ENCODE data around the gene SLC45A1.

SLC45A1 gene

GRCh38 chr1:8303876-8304275 lies 14.0 kb upstream of the SLC45A1 start:
- H2AFZ ChIP-seq (ENCODE audit: low read length): no peak overlapping the region
- no peak overlapping the region for H3K9ac ChIP-seq (ENCODE audit: low read depth, low read length, poor library complexity, severe bottlenecking)
- TF ChIP-seq EZH2phosphoT487 (IDR thresholded peaks at IDR 0.05; ENCODE audit: borderline replicate concordance): no peak
- TF ChIP-seq, protein P1, sequence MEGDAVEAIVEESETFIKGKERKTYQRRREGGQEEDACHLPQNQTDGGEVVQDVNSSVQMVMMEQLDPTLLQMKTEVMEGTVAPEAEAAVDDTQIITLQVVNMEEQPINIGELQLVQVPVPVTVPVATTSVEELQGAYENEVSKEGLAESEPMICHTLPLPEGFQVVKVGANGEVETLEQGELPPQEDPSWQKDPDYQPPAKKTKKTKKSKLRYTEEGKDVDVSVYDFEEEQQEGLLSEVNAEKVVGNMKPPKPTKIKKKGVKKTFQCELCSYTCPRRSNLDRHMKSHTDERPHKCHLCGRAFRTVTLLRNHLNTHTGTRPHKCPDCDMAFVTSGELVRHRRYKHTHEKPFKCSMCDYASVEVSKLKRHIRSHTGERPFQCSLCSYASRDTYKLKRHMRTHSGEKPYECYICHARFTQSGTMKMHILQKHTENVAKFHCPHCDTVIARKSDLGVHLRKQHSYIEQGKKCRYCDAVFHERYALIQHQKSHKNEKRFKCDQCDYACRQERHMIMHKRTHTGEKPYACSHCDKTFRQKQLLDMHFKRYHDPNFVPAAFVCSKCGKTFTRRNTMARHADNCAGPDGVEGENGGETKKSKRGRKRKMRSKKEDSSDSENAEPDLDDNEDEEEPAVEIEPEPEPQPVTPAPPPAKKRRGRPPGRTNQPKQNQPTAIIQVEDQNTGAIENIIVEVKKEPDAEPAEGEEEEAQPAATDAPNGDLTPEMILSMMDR (conservative IDR thresholded peaks at IDR 0.05; ENCODE audit: low read length): no peak
- H3F3A ChIP-seq (ENCODE audit: low read depth): no peaks in the 10 kb centered on the region
- H3K4me2 ChIP-seq (ENCODE audit: low read depth, low read length, poor library complexity, severe bottlenecking): no peak overlapping the region
- H3K4me3 ChIP-seq (ENCODE audit: low read length, poor library complexity, severe bottlenecking): no peak overlapping the region
- no peaks in the 10 kb centered on the region for H3K4me1 ChIP-seq (ENCODE audit: insufficient read depth, low read length, poor library complexity, severe bottlenecking)
- H4K20me1 ChIP-seq (ENCODE audit: insufficient read depth, low read length, poor library complexity, severe bottlenecking): no peaks in the 10 kb centered on the region
- H3K79me2 ChIP-seq (ENCODE audit: insufficient read depth, low read length): no peaks in the 10 kb centered on the region
- H3K36me3 ChIP-seq (ENCODE audit: insufficient read depth, low read length): no peaks in the 10 kb centered on the region
- H3K27me3 ChIP-seq (ENCODE audit: insufficient read depth, low read length, poor library complexity, severe bottlenecking): no peaks in the 10 kb centered on the region
- no peaks in the 10 kb centered on the region for H3K9me3 ChIP-seq (ENCODE audit: insufficient read depth, low read depth, low read length)
- H3K9me2 ChIP-seq (replicated peaks; ENCODE audit: low read depth, low read length): no peaks in the 10 kb centered on the region

DNA sequence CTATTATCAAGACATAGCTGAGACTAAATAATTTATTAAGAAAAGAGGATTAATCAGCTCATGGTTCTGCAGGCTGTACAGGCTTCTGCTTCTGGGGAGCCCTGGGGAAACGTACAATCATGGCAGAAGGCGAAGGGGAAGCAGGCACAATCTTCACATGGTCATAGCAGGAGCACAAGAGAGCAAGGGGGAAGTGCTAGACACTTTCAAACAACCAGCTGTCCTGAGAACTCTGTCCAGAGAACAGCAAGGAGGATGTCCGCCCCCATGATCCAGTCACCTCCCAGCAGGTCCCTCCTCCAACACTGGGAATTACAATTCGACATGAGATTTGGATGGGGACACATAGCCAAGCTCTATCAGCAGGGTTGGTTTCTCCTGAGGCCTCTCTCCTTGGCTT lies 10.3 kb upstream of the SLC45A1 start:
- Histone ChIP-seq H2AFZ (ENCODE audit: low read length) (no peak overlapping the region), H3K9ac (ENCODE audit: low read depth, low read length, poor library complexity, severe bottlenecking) (no peak overlapping the region), H3K9me2 (replicated peaks; ENCODE audit: low read depth, low read length) (no peaks in the 10 kb centered on the region)

DNA sequence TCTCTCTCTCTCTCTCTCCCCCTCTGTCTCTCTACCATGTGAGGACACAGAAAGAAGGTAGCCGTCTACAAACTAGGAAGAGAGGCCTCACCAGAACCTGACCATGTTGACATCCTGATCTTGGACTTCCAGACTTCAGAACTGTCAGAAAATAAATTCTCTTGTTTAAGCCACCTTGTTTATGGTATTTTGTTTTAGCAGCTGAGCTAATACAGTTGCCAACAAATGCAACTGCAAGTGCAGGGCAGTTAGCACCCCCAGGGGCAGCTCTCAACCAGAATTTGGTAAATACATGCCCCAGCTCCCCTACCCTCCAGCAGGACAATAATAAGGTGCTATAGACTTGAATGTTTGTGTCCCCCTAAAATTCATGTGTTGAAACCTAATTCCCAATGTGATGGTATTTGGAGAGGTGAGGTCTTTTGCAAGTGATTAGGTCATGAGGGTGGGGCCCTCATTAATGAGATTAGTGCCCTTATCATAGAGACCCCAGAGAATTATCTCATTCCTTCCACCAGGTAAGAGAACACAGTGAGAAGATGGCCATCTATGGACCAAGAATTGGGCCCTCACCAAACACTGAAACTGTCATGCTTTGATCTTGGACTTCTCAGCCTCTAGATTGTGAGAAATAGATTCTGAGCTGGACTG lies 6.7 kb upstream of the SLC45A1 start:
- no peaks in the 10 kb centered on the region for H3K9me3 ChIP-seq (ENCODE audit: insufficient read depth, low read depth, low read length)
- H3K4me3 ChIP-seq (ENCODE audit: low read length, poor library complexity, severe bottlenecking): no peak overlapping the region
- TF ChIP-seq EZH2phosphoT487 (IDR thresholded peaks at IDR 0.05; ENCODE audit: borderline replicate concordance): no peak
- TF ChIP-seq, protein P1 (conservative IDR thresholded peaks at IDR 0.05; ENCODE audit: low read length): no peak
- no peaks in the 10 kb centered on the region for H3K27me3 ChIP-seq (ENCODE audit: insufficient read depth, low read length, poor library complexity, severe bottlenecking)
- no peaks in the 10 kb centered on the region for H3K9me2 ChIP-seq (replicated peaks; ENCODE audit: low read depth, low read length)
- no peak overlapping the region for H3K4me2 ChIP-seq (ENCODE audit: low read depth, low read length, poor library complexity, severe bottlenecking)
- peaks cover 4% of the 10 kb centered on the region for H3K4me1 ChIP-seq (ENCODE audit: insufficient read depth, low read length, poor library complexity, severe bottlenecking)
- no peaks in the 10 kb centered on the region for H3K79me2 ChIP-seq (ENCODE audit: insufficient read depth, low read length)
- H2AFZ ChIP-seq (ENCODE audit: low read length): no peak overlapping the region
- H3K9ac ChIP-seq (ENCODE audit: low read depth, low read length, poor library complexity, severe bottlenecking): no peak overlapping the region
- H3F3A ChIP-seq (ENCODE audit: low read depth): no peaks in the 10 kb centered on the region
- no peaks in the 10 kb centered on the region for H3K36me3 ChIP-seq (ENCODE audit: insufficient read depth, low read length)
- H4K20me1 ChIP-seq (ENCODE audit: insufficient read depth, low read length, poor library complexity, severe bottlenecking): no peaks in the 10 kb centered on the region

More for the DNA sequence above, 10.3 kb upstream of the SLC45A1 start:
- Histone ChIP-seq H3K27me3 (ENCODE audit: insufficient read depth, low read length, poor library complexity, severe bottlenecking) (no peaks in the 10 kb centered on the region), H3F3A (ENCODE audit: low read depth) (no peaks in the 10 kb centered on the region), H3K4me2 (ENCODE audit: low read depth, low read length, poor library complexity, severe bottlenecking) (no peak overlapping the region), H3K36me3 (ENCODE audit: insufficient read depth, low read length) (no peaks in the 10 kb centered on the region), H4K20me1 (ENCODE audit: insufficient read depth, low read length, poor library complexity, severe bottlenecking) (no peaks in the 10 kb centered on the region), H3K79me2 (ENCODE audit: insufficient read depth, low read length) (no peaks in the 10 kb centered on the region), H3K4me3 (ENCODE audit: low read length, poor library complexity, severe bottlenecking) (no peak overlapping the region), H3K9me3 (ENCODE audit: insufficient read depth, low read depth, low read length) (no peaks in the 10 kb centered on the region), H3K4me1 (ENCODE audit: insufficient read depth, low read length, poor library complexity, severe bottlenecking) (no peaks in the 10 kb centered on the region)
- TF ChIP-seq, protein P1 (conservative IDR thresholded peaks at IDR 0.05; ENCODE audit: low read length): no peak

All from Loucy (cell line).